A549 (cell line): ENCODE measurements around the gene GPI. TPM values are rescaled to one million over a fixed set of nuclear protein-coding genes. Genes with fewer than 3 reads are reported as not detected.

ENCODE experiments used
- ATAC-seq, 2 experiments: fragments of 200-7000 bp in 1 of 2; fragments of >200 bp in 1 of 2; cut with Nextera tagmentation in 1 of 2; cut with Tn5 transposase in 1 of 2; 3 replicates each; pipeline versions ENCODE4 v1.8.0 to v1.9.1; 2018 to 2020; ENCODE audit warnings: mild to moderate bottlenecking in 1 of 2, moderate library complexity in 1 of 2
- CTCF ChIA-PET: fragments of 300-600 bp; sonication (Branson Sonifier 250); formaldehyde crosslinking; extraction: SDS; loops from one replicate; lab custom pipeline; 2021; ENCODE audit warnings: antibody characterized with exemption, inconsistent platforms; lab: Yijun Ruan, JAX
- POLR2A ChIA-PET: fragments of 350-600 bp; formaldehyde crosslinking; extraction: SDS; loops from one replicate; lab custom pipeline; 2021; ENCODE audit warnings: antibody characterized with exemption, inconsistent platforms; lab: Yijun Ruan, JAX
- DNase-seq, 2 experiments: peaks; one replicate each; pipeline versions ENCODE4 v3.0.0 to v3.0.0-alpha.2; 2011 to 2016; ENCODE audit warnings: low read depth in 1 of 2, low spot score in 1 of 2
- FAIRE-seq: peaks from 2 replicates; lab custom pipeline; 2011; peaks lifted over from hg19 to GRCh38; lab: Jason Lieb, UNC
- H3K27ac ChIP-seq, 2 experiments: fragments of >200 bp; sonication (Bioruptor Twin); formaldehyde crosslinking; 3 replicates each; pipeline ENCODE4 v1.5.1; 2016 to 2017
- H3K4me1 ChIP-seq: fragments of >200 bp; sonication (Bioruptor Twin); formaldehyde crosslinking; 3 replicates; pipeline ENCODE4 v1.6.1; 2016
- H3K4me2 ChIP-seq: fragments of >200 bp; sonication (Bioruptor Twin); formaldehyde crosslinking; 3 replicates; pipeline ENCODE4 v1.6.1; 2016
- H3K4me3 ChIP-seq: fragments of >200 bp; sonication (Bioruptor Twin); formaldehyde crosslinking; 3 replicates; pipeline ENCODE4 v1.5.1; 2016
- H3K9me3 ChIP-seq: fragments of >200 bp; sonication (Bioruptor Twin); formaldehyde crosslinking; 3 replicates; pipeline ENCODE4 v1.6.1; 2016
- CHD2 ChIP-seq: fragments of 150-350 bp; IDR thresholded peaks from 2 replicates; pipeline ENCODE4 v1.6.1; 2014; ENCODE audit warnings: low read length; ENCODE audit not compliant: partially characterized antibody
- EHF ChIP-seq: fragments of 250-450 bp; sonication (Bioruptor Pico); IDR thresholded peaks from 2 replicates; pipeline ENCODE4 v1.5.0; 2020; ENCODE audit warnings: mild to moderate bottlenecking
- ESRRA ChIP-seq: fragments of 150-350 bp; IDR thresholded peaks from 2 replicates; pipeline ENCODE4 v1.6.1; 2014; ENCODE audit warnings: mild to moderate bottlenecking, low read length, borderline replicate concordance
- HEYL ChIP-seq: fragments of 250-450 bp; sonication (Bioruptor Pico); IDR thresholded peaks from 2 replicates; pipeline ENCODE4 v1.8.0; 2021; ENCODE audit warnings: mild to moderate bottlenecking, moderate library complexity
- HOXB5 ChIP-seq: fragments of 250-450 bp; sonication (Bioruptor Pico); IDR thresholded peaks from 2 replicates; pipeline ENCODE4 v1.5.0; 2020; ENCODE audit warnings: mild to moderate bottlenecking, moderate library complexity
- KDM1A ChIP-seq: fragments of 200-600 bp; sonication (generic); IDR thresholded peaks from 2 replicates; pipeline ENCODE4 v1.6.1; 2016; ENCODE audit warnings: low read depth, mild to moderate bottlenecking
- KDM5A ChIP-seq: fragments of 200-600 bp; sonication (generic); IDR thresholded peaks from 2 replicates; pipeline ENCODE4 v1.6.1; 2016; ENCODE audit warnings: antibody characterized with exemption, mild to moderate bottlenecking
- NPAS2 ChIP-seq: fragments of 250-450 bp; sonication (Bioruptor Pico); IDR thresholded peaks from 2 replicates; pipeline ENCODE4 v1.8.0; 2022; ENCODE audit warnings: mild to moderate bottlenecking, moderate library complexity, borderline replicate concordance
- NR3C1 ChIP-seq: fragments of >200 bp; sonication (Bioruptor Twin); formaldehyde crosslinking; IDR thresholded peaks from 3 replicates; pipeline ENCODE4 v1.6.1; 2017
- PHF8 ChIP-seq: fragments of 200-600 bp; sonication (generic); IDR thresholded peaks from 2 replicates; pipeline ENCODE4 v1.6.1; 2016; ENCODE audit warnings: low read depth, mild to moderate bottlenecking, antibody characterized with exemption, moderate library complexity, borderline replicate concordance
- RAD21 ChIP-seq, 2 experiments: fragments of >200 bp in 1 of 2; sonication (Bioruptor Twin) in 1 of 2; formaldehyde crosslinking in 1 of 2; IDR thresholded peaks in 1 of 2; conservative IDR thresholded peaks in 1 of 2; 2 replicates in 1 of 2; 3 replicates in 1 of 2; pipeline ENCODE4 v1.6.1; 2012 to 2018; ENCODE audit warnings: inconsistent platforms in 1 of 2
- TP53 ChIP-seq: fragments of 250-450 bp; sonication (Bioruptor Pico); IDR thresholded peaks from 2 replicates; pipeline ENCODE4 v1.5.0; 2021; ENCODE audit warnings: mild to moderate bottlenecking, moderate library complexity
- ZSCAN20 ChIP-seq: fragments of 250-450 bp; sonication (Bioruptor Pico); IDR thresholded peaks from 2 replicates; pipeline ENCODE4 v1.8.0; 2022; ENCODE audit warnings: mild to moderate bottlenecking, moderate library complexity
- WGBS: methylation state at CpG from one replicate; pipeline ENCODE4 v1.1.6; 2017; ENCODE audit errors: missing lambda C conversion rate; 5-methylcytosine and 5-hydroxymethylcytosine counted together
- polyA plus RNA-seq, 4 experiments: library from polyadenylated mRNA; depleted of rRNA in 3 of 4; stranded (reverse); fragments of >200 nt; fragmentation: RNase III in 1 of 4; extraction: RNeasy Plus Mini Kit Qiagen cat#74134 plus additional on column Dnase treatment in 1 of 4; gene quantifications; 2 replicates in 3 of 4; 3 replicates in 1 of 4; pipeline ENCODE4 v1.2.3, GENCODE V29; 2011 to 2017
- TF ChIP-seq, protein P1 (sequence below): IDR thresholded peaks from 2 replicates; pipeline ENCODE4 v1.6.1; 2012
- TF ChIP-seq, protein P2 (sequence below): fragments of 450-650 bp; IDR thresholded peaks from 2 replicates; pipeline ENCODE4 v1.6.1; 2014; ENCODE audit warnings: antibody characterized with exemption
- TF ChIP-seq, protein P3 (sequence below): fragments of 250-450 bp; sonication (Bioruptor Pico); IDR thresholded peaks from 2 replicates; pipeline ENCODE4 v1.5.0; 2021; ENCODE audit warnings: mild to moderate bottlenecking, moderate library complexity, borderline replicate concordance
- TF ChIP-seq, protein P4 (sequence below): fragments of >200 bp; sonication (Bioruptor Twin); formaldehyde crosslinking; IDR thresholded peaks from 3 replicates; pipeline ENCODE4 v1.5.1; 2016
- TF ChIP-seq, protein P5 (sequence below): fragments of 250-450 bp; sonication (Bioruptor Pico); IDR thresholded peaks from 2 replicates; pipeline ENCODE4 v1.5.0; 2020; ENCODE audit warnings: low read depth, mild to moderate bottlenecking, moderate library complexity
- TF ChIP-seq, protein P6 (sequence below): fragments of >200 bp; sonication (Bioruptor Twin); formaldehyde crosslinking; IDR thresholded peaks from 3 replicates; pipeline ENCODE4 v1.6.1; 2016
- TF ChIP-seq, protein P7 (sequence below): fragments of >200 bp; sonication (Bioruptor Twin); formaldehyde crosslinking; IDR thresholded peaks from 2 replicates; pipeline ENCODE4 v1.6.1; 2016

Gene GPI
- polyA plus RNA-seq, 2 of the 4 experiments (the other 2 are of a cell fraction): 548 to 565 TPM

DNA sequence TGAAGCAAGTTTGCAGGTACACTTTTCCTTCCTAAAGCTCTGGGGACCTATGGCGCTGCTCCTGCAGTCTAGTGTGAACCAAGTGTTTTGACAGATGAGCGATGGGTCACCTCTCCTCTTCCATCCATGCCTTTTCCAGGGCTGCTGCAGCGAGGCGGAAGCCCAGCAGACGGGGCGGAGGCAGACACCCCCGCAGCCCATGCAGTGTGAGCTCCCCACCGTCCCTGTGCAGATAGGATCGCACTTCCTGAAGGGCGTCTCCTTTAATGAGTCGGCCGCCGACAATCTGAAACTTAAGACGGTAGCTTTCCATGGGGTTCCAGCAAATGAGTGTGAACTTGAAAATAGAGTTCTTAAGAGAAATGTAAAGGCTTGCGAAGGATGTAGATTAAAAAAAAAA, 37.1 kb upstream of the GPI start:
- H3K9me3 ChIP-seq: no peaks in the 10 kb centered on the region
- no peak overlapping the region for H3K27ac ChIP-seq
- H3K4me1 ChIP-seq: no peaks in the 10 kb centered on the region
- FAIRE-seq: no peak
- H3K4me2 ChIP-seq: no peak overlapping the region
- POLR2A ChIA-PET: no interaction called here
- TF ChIP-seq TP53 (CRISPR knock-in tag) (no peak), ESRRA (no peak), NPAS2 (CRISPR knock-in tag) (no peak), HOXB5 (CRISPR knock-in tag) (no peak), NR3C1 (no peak), KDM5A (no peak), EHF (no peak), HEYL (CRISPR knock-in tag) (no peak), RAD21 (conservative IDR thresholded peaks at IDR 0.05 in 1 of 2, IDR thresholded peaks at IDR 0.05 in 1 of 2) (no peak), PHF8 (no peak), ZSCAN20 (CRISPR knock-in tag) (no peak), KDM1A (no peak), CHD2 (no peak)
- TF ChIP-seq, protein P1, sequence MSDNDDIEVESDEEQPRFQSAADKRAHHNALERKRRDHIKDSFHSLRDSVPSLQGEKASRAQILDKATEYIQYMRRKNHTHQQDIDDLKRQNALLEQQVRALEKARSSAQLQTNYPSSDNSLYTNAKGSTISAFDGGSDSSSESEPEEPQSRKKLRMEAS: no peak
- TF ChIP-seq, protein P2, sequence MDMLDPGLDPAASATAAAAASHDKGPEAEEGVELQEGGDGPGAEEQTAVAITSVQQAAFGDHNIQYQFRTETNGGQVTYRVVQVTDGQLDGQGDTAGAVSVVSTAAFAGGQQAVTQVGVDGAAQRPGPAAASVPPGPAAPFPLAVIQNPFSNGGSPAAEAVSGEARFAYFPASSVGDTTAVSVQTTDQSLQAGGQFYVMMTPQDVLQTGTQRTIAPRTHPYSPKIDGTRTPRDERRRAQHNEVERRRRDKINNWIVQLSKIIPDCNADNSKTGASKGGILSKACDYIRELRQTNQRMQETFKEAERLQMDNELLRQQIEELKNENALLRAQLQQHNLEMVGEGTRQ: no peak
- TF ChIP-seq, protein P3, sequence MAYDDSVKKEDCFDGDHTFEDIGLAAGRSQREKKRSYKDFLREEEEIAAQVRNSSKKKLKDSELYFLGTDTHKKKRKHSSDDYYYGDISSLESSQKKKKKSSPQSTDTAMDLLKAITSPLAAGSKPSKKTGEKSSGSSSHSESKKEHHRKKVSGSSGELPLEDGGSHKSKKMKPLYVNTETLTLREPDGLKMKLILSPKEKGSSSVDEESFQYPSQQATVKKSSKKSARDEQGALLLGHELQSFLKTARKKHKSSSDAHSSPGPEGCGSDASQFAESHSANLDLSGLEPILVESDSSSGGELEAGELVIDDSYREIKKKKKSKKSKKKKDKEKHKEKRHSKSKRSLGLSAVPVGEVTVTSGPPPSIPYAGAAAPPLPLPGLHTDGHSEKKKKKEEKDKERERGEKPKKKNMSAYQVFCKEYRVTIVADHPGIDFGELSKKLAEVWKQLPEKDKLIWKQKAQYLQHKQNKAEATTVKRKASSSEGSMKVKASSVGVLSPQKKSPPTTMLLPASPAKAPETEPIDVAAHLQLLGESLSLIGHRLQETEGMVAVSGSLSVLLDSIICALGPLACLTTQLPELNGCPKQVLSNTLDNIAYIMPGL (CRISPR knock-in tag): no peak
- TF ChIP-seq, protein P4, sequence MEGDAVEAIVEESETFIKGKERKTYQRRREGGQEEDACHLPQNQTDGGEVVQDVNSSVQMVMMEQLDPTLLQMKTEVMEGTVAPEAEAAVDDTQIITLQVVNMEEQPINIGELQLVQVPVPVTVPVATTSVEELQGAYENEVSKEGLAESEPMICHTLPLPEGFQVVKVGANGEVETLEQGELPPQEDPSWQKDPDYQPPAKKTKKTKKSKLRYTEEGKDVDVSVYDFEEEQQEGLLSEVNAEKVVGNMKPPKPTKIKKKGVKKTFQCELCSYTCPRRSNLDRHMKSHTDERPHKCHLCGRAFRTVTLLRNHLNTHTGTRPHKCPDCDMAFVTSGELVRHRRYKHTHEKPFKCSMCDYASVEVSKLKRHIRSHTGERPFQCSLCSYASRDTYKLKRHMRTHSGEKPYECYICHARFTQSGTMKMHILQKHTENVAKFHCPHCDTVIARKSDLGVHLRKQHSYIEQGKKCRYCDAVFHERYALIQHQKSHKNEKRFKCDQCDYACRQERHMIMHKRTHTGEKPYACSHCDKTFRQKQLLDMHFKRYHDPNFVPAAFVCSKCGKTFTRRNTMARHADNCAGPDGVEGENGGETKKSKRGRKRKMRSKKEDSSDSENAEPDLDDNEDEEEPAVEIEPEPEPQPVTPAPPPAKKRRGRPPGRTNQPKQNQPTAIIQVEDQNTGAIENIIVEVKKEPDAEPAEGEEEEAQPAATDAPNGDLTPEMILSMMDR: no peak
- TF ChIP-seq, protein P5, sequence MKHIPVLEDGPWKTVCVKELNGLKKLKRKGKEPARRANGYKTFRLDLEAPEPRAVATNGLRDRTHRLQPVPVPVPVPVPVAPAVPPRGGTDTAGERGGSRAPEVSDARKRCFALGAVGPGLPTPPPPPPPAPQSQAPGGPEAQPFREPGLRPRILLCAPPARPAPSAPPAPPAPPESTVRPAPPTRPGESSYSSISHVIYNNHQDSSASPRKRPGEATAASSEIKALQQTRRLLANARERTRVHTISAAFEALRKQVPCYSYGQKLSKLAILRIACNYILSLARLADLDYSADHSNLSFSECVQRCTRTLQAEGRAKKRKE (CRISPR knock-in tag): no peak
- TF ChIP-seq, protein P6, sequence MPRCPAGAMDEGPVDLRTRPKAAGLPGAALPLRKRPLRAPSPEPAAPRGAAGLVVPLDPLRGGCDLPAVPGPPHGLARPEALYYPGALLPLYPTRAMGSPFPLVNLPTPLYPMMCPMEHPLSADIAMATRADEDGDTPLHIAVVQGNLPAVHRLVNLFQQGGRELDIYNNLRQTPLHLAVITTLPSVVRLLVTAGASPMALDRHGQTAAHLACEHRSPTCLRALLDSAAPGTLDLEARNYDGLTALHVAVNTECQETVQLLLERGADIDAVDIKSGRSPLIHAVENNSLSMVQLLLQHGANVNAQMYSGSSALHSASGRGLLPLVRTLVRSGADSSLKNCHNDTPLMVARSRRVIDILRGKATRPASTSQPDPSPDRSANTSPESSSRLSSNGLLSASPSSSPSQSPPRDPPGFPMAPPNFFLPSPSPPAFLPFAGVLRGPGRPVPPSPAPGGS: no peak
- TF ChIP-seq, protein P7, sequence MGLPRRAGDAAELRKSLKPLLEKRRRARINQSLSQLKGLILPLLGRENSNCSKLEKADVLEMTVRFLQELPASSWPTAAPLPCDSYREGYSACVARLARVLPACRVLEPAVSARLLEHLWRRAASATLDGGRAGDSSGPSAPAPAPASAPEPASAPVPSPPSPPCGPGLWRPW: no peak
- TF ChIP-seq, all 56 proteins: peak for 0
- ATAC-seq (no peak), DNase-seq (no peak)
- WGBS: 92% methylated on average over 15 of the region's 15 CpGs
- H3K4me3 ChIP-seq: no peak overlapping the region
- CTCF ChIA-PET: interaction anchor here (0.9 to 25.0 kb wide), 4 partner anchors 8 to 550 kb away, joined by 3 to 348 read pairs (median 7); no protein-coding TSS in a partner anchor
